ENCODE measurements around the gene SUN2. TPM values are rescaled to one million over a fixed set of nuclear protein-coding genes. Genes with fewer than 3 reads are reported as not detected.
A peak's percentile ranks its signal among the peaks of the same experiment; 100 is the strongest.

SUN2 gene
- total and polyA plus RNA-seq, 2 of the 4 experiments (the other 2 are of a cell fraction): 27.8 to 50.0 TPM

GRCh38 chr22:38700789-38701628, 54.8 kb downstream of the SUN2 start, which contains the start of gene JOSD1:
Gene JOSD1 (minus strand): TSS chr22:38700943. CDS start chr22:38699987, 956 bp downstream.
- in situ Hi-C loops (cut with MboI; ENCODE audit: low sequenced_read_pairs) (no loop called here), dilution Hi-C loops (cut with HindIII; ENCODE audit: low sequenced_read_pairs, unreplicated experiment) (no loop called here), intact Hi-C loops (cut with micrococcal nuclease) (loop anchor here (10.0 kb wide), 1 partner anchor 646 kb away; the partner anchor contains the start of gene PICK1)
- Histone ChIP-seq H3K18ac (ENCODE audit: low read depth, low read length) (peak within 1 kb of the TSS; percentile 84), H3K9ac (ENCODE audit: low read depth, low read length) (peak within 1 kb of the TSS; percentile 99), H3K23ac (ENCODE audit: low read depth, low read length) (peak within 1 kb of the TSS; percentile 80), H2BK15ac (ENCODE audit: low read depth, low read length) (peak within 1 kb of the TSS; percentile 34; the same call in 1 of the 3 replicates), H2AK5ac (ENCODE audit: low read depth, low read length) (peak within 1 kb of the TSS; percentile 100), H3K9me1 (ENCODE audit: insufficient read depth, low read length) (peaks cover 22% of the 10 kb centered on the region), H4K5ac (ENCODE audit: low read depth, low read length) (peak within 1 kb of the TSS; percentile 71), H2BK120ac (ENCODE audit: low read depth, low read length) (peak within 1 kb of the TSS; percentile 49), H3K9me3 (ENCODE audit: control insufficient read depth, insufficient read depth, low read length) (no peaks in the 10 kb centered on the region), H2AFZ (replicated peaks; ENCODE audit: low read length, poor library complexity) (peak within 1 kb of the TSS; percentile 98), H3K27me3 (ENCODE audit: control insufficient read depth, insufficient read depth, low read length) (no peaks in the 10 kb centered on the region), H3K4me1 (ENCODE audit: control insufficient read depth, insufficient read depth, low read length) (peaks cover 13% of the 10 kb centered on the region), H2BK5ac (ENCODE audit: low read depth, low read length, poor library complexity, severe bottlenecking) (peak within 1 kb of the TSS; percentile 88), H4K8ac (ENCODE audit: low read depth in 2 of 2, low read length in 2 of 2) (peak within 1 kb of the TSS; percentile 92 to 96), H3K4me2 (ENCODE audit: low read depth, low read length) (peak within 1 kb of the TSS; percentile 100), H3K36me3 (ENCODE audit: control insufficient read depth, insufficient read depth, low read length) (no peaks in the 10 kb centered on the region; the same call in 1 of the 2 replicates), H3K4ac (ENCODE audit: low read depth, low read length) (peak within 1 kb of the TSS; percentile 92), H3K79me1 (ENCODE audit: low read depth in 1 of 2, low read length in 2 of 2) (peaks cover 16 to 45% of the 10 kb centered on the region in 2 experiments), H3K56ac (ENCODE audit: extremely low read depth, insufficient read depth, low read length) (peak within 1 kb of the TSS; percentile 93), H2BK20ac (ENCODE audit: low read depth, low read length) (0 out of 2 replicates have a peak within 1 kb of the TSS, but pooled peaks have one; percentile 27), H4K20me1 (ENCODE audit: insufficient read depth, low read length) (peaks cover 13% of the 10 kb centered on the region; the same call in 1 of the 2 replicates), H3K4me3 (ENCODE audit: insufficient read depth, low read depth, low read length) (peak within 1 kb of the TSS; percentile 96), H3K14ac (replicated peaks; ENCODE audit: low read depth, low read length) (peak within 1 kb of the TSS; percentile 92), H2AK9ac (replicated peaks; ENCODE audit: low read depth, low read length, poor library complexity) (peak within 1 kb of the TSS; percentile 98), H4K91ac (ENCODE audit: insufficient read depth, low read depth, low read length) (peak within 1 kb of the TSS; percentile 95), H3K27ac (ENCODE audit: insufficient read depth, low read length) (peak within 1 kb of the TSS; percentile 97)
- ChIA-PET POLR2A (ENCODE audit: unreplicated experiment) (no interaction called here), CTCF (no interaction called here)
- 0% methylated on average over 7 of the region's 94 CpGs; no CpG with 5 or more reads in 1 of the 2 experiments for WGBS, 2 experiments (ENCODE audit: extremely low coverage in 2 of 2, insufficient read length in 1 of 2)
- ATAC-seq (ENCODE audit: low read depth) (peak; percentile 30), DNase-seq (peak; percentile 95)
- BruUV-seq (replicated peaks): no TSS peak
- no peak for TF ChIP-seq MAFK (IDR thresholded peaks at IDR 0.05; ENCODE audit: low read depth, low read length)
- peak; percentile 72 for TF ChIP-seq CEBPB (IDR thresholded peaks at IDR 0.05; ENCODE audit: low read depth, low read length)
- peak; percentile 32; the same call in 1 of the 2 replicates for TF ChIP-seq FOS (IDR thresholded peaks at IDR 0.05; ENCODE audit: low read depth, low read length)
- no peak; the same call in 1 of the 2 replicates for TF ChIP-seq CHD1 (IDR thresholded peaks at IDR 0.05; ENCODE audit: low read depth, low read length)
- peak; percentile 91 for TF ChIP-seq BHLHE40 (IDR thresholded peaks at IDR 0.05; ENCODE audit: low read depth, low read length)
- no peak for TF ChIP-seq SMC3 (IDR thresholded peaks at IDR 0.05; ENCODE audit: low read depth, low read length)
- TF ChIP-seq, protein P1, sequence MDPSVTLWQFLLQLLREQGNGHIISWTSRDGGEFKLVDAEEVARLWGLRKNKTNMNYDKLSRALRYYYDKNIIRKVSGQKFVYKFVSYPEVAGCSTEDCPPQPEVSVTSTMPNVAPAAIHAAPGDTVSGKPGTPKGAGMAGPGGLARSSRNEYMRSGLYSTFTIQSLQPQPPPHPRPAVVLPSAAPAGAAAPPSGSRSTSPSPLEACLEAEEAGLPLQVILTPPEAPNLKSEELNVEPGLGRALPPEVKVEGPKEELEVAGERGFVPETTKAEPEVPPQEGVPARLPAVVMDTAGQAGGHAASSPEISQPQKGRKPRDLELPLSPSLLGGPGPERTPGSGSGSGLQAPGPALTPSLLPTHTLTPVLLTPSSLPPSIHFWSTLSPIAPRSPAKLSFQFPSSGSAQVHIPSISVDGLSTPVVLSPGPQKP (IDR thresholded peaks at IDR 0.05; ENCODE audit: borderline replicate concordance, low read depth, low read length): no peak
- no peak for TF ChIP-seq RCOR1 (IDR thresholded peaks at IDR 0.05; ENCODE audit: insufficient replicate concordance, low read length)
- TF ChIP-seq NFE2L2 (IDR thresholded peaks at IDR 0.05; ENCODE audit: low read depth, low read length): no peak
- TF ChIP-seq RAD21 (IDR thresholded peaks at IDR 0.05; ENCODE audit: low read length): no peak
- TF ChIP-seq MXI1 (IDR thresholded peaks at IDR 0.05; ENCODE audit: borderline replicate concordance, low read depth, low read length): peak; percentile 75; the same call in 1 of the 2 replicates
- TF ChIP-seq MAZ (IDR thresholded peaks at IDR 0.05; ENCODE audit: borderline replicate concordance, low read depth, low read length): peak; percentile 97
- peak; percentile 73 for TF ChIP-seq USF2 (IDR thresholded peaks at IDR 0.05; ENCODE audit: low read depth, low read length)
- TF ChIP-seq POLR2A (IDR thresholded peaks at IDR 0.05; ENCODE audit: low read depth, low read length): peak; percentile 84
